Endothelial cell of umbilical vein (primary cell): ENCODE results near the gene APOO. TPM values are rescaled to one million over a fixed set of nuclear protein-coding genes. Genes with fewer than 3 reads are reported as not detected.

Experiments used
- BruUV-seq: library from RNA; stranded (reverse); fragments of 400-500 nt; replicated peaks from 2 replicates; lab custom pipeline; 2021; lab: Mats Ljungman, UMichigan
- CTCF ChIA-PET: fragments of 300-600, 350-600 bp; sonication (Branson Sonifier 250); formaldehyde crosslinking; loops from one replicate; lab custom pipeline; 2021; ENCODE audit warnings: antibody characterized with exemption, inconsistent platforms; lab: Charles Lee
- POLR2A ChIA-PET: fragments of 300-600, 350-600 bp; sonication (Branson Sonifier 250); formaldehyde crosslinking; loops from one replicate; lab custom pipeline; 2021; ENCODE audit warnings: antibody characterized with exemption, inconsistent platforms; lab: Charles Lee
- DNase-seq: peaks from one replicate; pipeline ENCODE4 v3.0.0-alpha.2; 2011; ENCODE audit warnings: low read depth, low spot score
- FAIRE-seq: peaks from 2 replicates; lab custom pipeline; 2011; peaks lifted over from hg19 to GRCh38; lab: Jason Lieb, UNC
- H2AFZ ChIP-seq: 2 replicates; pipeline ENCODE4 v1.6.0; 2012; ENCODE audit warnings: low read depth, low read length, control low read depth, inconsistent platforms
- H3K27ac ChIP-seq: 2 replicates; pipeline ENCODE4 v1.5.1; 2011; ENCODE audit warnings: low read depth, mild to moderate bottlenecking, control low read depth, low read length, moderate library complexity; ENCODE audit not compliant: insufficient read depth
- H3K27me3 ChIP-seq, 2 experiments: 2 replicates each; pipeline versions ENCODE4 v1.6.0 to v1.6.1; 2011; ENCODE audit warnings: low read length in 2 of 2, mixed read lengths in 1 of 2; ENCODE audit not compliant: control insufficient read depth in 2 of 2, insufficient read depth in 2 of 2
- H3K36me3 ChIP-seq, 2 experiments: 2 replicates in 1 of 2; 3 replicates in 1 of 2; pipeline ENCODE4 v1.5.1; 2011; ENCODE audit warnings: low read length in 2 of 2, mild to moderate bottlenecking in 1 of 2, moderate library complexity in 1 of 2; ENCODE audit not compliant: control insufficient read depth in 2 of 2, insufficient read depth in 2 of 2; ENCODE audit errors: extremely low read depth in 1 of 2
- H3K4me1 ChIP-seq: 3 replicates; pipeline ENCODE4 v1.5.1; 2011; ENCODE audit warnings: mild to moderate bottlenecking, low read length; ENCODE audit not compliant: control insufficient read depth, insufficient read depth; ENCODE audit errors: extremely low read depth
- H3K4me2 ChIP-seq: 2 replicates; pipeline ENCODE4 v1.6.1; 2011; ENCODE audit warnings: low read length, control low read depth, mixed read lengths; ENCODE audit not compliant: insufficient read depth
- H3K4me3 ChIP-seq, 3 experiments: fragments of 200-600 bp in 1 of 3; sonication (generic), shearing (Covaris generic) in 1 of 3; replicated peaks in 1 of 3; 2 replicates each; pipeline ENCODE4 v1.5.1; 2011 to 2016; ENCODE audit warnings: control low read depth in 3 of 3, low read length in 3 of 3, mild to moderate bottlenecking in 2 of 3, inconsistent platforms in 1 of 3, low read depth in 1 of 3, moderate library complexity in 1 of 3; ENCODE audit not compliant: insufficient read depth in 1 of 3
- H3K79me2 ChIP-seq: 2 replicates; pipeline ENCODE4 v1.6.0; 2012; ENCODE audit warnings: low read length, inconsistent platforms; ENCODE audit not compliant: control insufficient read depth, insufficient read depth
- H3K9ac ChIP-seq: replicated peaks from 2 replicates; pipeline ENCODE3; 2011; ENCODE audit warnings: low read length, control low read depth; ENCODE audit not compliant: insufficient read depth; ENCODE audit errors: extremely low read depth
- H3K9me1 ChIP-seq: replicated peaks from 3 replicates; pipeline ENCODE4 v1.6.0; 2011; ENCODE audit warnings: mild to moderate bottlenecking, low read length; ENCODE audit not compliant: control insufficient read depth, insufficient read depth; ENCODE audit errors: extremely low read depth
- H3K9me3 ChIP-seq: replicated peaks from 2 replicates; pipeline ENCODE4 v1.5.1; 2012; ENCODE audit warnings: low read length, inconsistent platforms; ENCODE audit not compliant: control insufficient read depth, insufficient read depth
- H4K20me1 ChIP-seq: replicated peaks from 2 replicates; pipeline ENCODE3; 2011; ENCODE audit warnings: mild to moderate bottlenecking, low read length; ENCODE audit not compliant: control insufficient read depth, insufficient read depth; ENCODE audit errors: extremely low read depth
- CTCF ChIP-seq, 2 donors: IDR thresholded peaks; 1 replicate in 1 of 2; 2 replicates in 1 of 2; pipeline ENCODE4 v1.5.1; 2011; ENCODE audit warnings: low read length in 2 of 2, mild to moderate bottlenecking in 2 of 2, moderate library complexity in 2 of 2, control low read depth in 1 of 2, inconsistent platforms in 1 of 2, low read depth in 1 of 2; ENCODE audit not compliant: insufficient read depth in 1 of 2; ENCODE audit errors: extremely low read depth in 1 of 2
- EZH2 ChIP-seq: IDR thresholded peaks from 2 replicates; pipeline ENCODE4 v1.6.1; 2012; ENCODE audit warnings: borderline replicate concordance, low read depth, mild to moderate bottlenecking, moderate library complexity, low read length, inconsistent platforms; ENCODE audit not compliant: severe bottlenecking
- FOS ChIP-seq: IDR thresholded peaks from 2 replicates; pipeline ENCODE4 v1.6.1; 2011; ENCODE audit warnings: mild to moderate bottlenecking, low read length, moderate library complexity, borderline replicate concordance; ENCODE audit not compliant: insufficient read depth
- GATA2 ChIP-seq: IDR thresholded peaks from 2 replicates; pipeline ENCODE4 v1.7.0; 2011; ENCODE audit warnings: low read depth, mild to moderate bottlenecking, moderate library complexity, mixed read lengths, low read length; ENCODE audit not compliant: insufficient read length, insufficient read depth
- JUN ChIP-seq: IDR thresholded peaks from 2 replicates; pipeline ENCODE4 v1.6.1; 2011; ENCODE audit warnings: borderline replicate concordance, low read depth; ENCODE audit not compliant: insufficient read length, insufficient read depth
- MAX ChIP-seq: IDR thresholded peaks from 2 replicates; pipeline ENCODE4 v1.6.1; 2011; ENCODE audit not compliant: insufficient read depth, insufficient read length
- MYC ChIP-seq: IDR thresholded peaks from one replicate; pipeline ENCODE4 v1.6.1; 2011; ENCODE audit warnings: mild to moderate bottlenecking, low read depth, low read length
- POLR2A ChIP-seq: IDR thresholded peaks from 2 replicates; pipeline ENCODE4 v1.6.1; 2012; ENCODE audit warnings: low read depth, mild to moderate bottlenecking, control low read depth, low read length
- POLR2AphosphoS5 ChIP-seq: IDR thresholded peaks from 2 replicates; pipeline ENCODE4 v1.6.1; 2012; ENCODE audit warnings: low read depth, mild to moderate bottlenecking, control low read depth, low read length, moderate library complexity; ENCODE audit not compliant: insufficient read depth
- dilution Hi-C: fragments of 300-500 bp; cut with MboI; formaldehyde crosslinking; loops from one replicate; pipeline ENCODE4 v1.15.0; 2019; ENCODE audit warnings: low sequenced_read_pairs; ENCODE audit not compliant: extremely low pct_ligation_motif_present
- intact Hi-C: fragments of 100-400 bp; cut with micrococcal nuclease; formaldehyde crosslinking; loops from one replicate; pipeline ENCODE4 v1.10.0; 2022
- polyA plus RNA-seq, 4 experiments: library from polyadenylated mRNA; depleted of rRNA in 3 of 4; stranded (reverse) in 3 of 4; unstranded in 1 of 4; fragments of >200 nt; gene quantifications; 2 replicates each; pipeline versions ENCODE4 v1.2.1 to v1.2.3, GENCODE V29; 2011 to 2012; ENCODE audit warnings: missing spikeins in 1 of 4
- total RNA-seq: library from RNA; stranded (reverse); gene quantifications from 2 replicates; pipeline ENCODE4 v1.2.3, GENCODE V29; 2021

Gene APOO
- total and polyA plus RNA-seq, 2 donors (not counting 3 experiments of a cell fraction or from before 2014, with no cell fraction given) = 9.8 to 24.3 TPM

- intact Hi-C loops (loop anchor here (10.0 kb wide), 1 partner anchor 94 kb away; no protein-coding TSS in a partner anchor), dilution Hi-C loops (no loop called here)
- CTCF ChIA-PET = interaction anchor here (2.9 kb wide), 1 partner anchor 113 kb away, joined by 9 read pairs; no protein-coding TSS in a partner anchor
- H3K4me3 ChIP-seq = no peak overlapping the region
- H3K9me1 ChIP-seq = no peaks in the 10 kb centered on the region
- H3K9ac ChIP-seq = no peak overlapping the region
- peaks cover 9% of the 10 kb centered on the region for H3K4me1 ChIP-seq
- no peak overlapping the region for H3K27ac ChIP-seq
- no peak for TF ChIP-seq MYC
- TF ChIP-seq CTCF (IDR thresholded peaks at IDR 0.05; ENCODE audit: extremely low read depth in 1 of 2, insufficient read depth in 1 of 2, low read depth in 1 of 2, low read length in 2 of 2) = no peak
- TF ChIP-seq GATA2 = no peak
- no peak for TF ChIP-seq FOS
- no peak for TF ChIP-seq EZH2
- TF ChIP-seq JUN = no peak
- TF ChIP-seq POLR2A = no peak
- TF ChIP-seq POLR2AphosphoS5 = no peak
- no peak for TF ChIP-seq MAX
- FAIRE-seq (no peak), DNase-seq (no peak)
- peaks cover 17% of the 10 kb centered on the region for H3K79me2 ChIP-seq
- H2AFZ ChIP-seq = no peak overlapping the region
- H3K27me3 ChIP-seq = no peaks in the 10 kb centered on the region
- peaks cover 2 to 3% of the 10 kb centered on the region in 2 experiments for H3K36me3 ChIP-seq
- H3K9me3 ChIP-seq = no peaks in the 10 kb centered on the region
- H4K20me1 ChIP-seq = no peaks in the 10 kb centered on the region
- BruUV-seq = no TSS peak
- H3K4me2 ChIP-seq = no peak overlapping the region
- POLR2A ChIA-PET = no interaction called here
Measured at GRCh38 chrX:23788521-23788920, 119.2 kb downstream of the APOO start.
